HCT116 (cell line): ENCODE results near the gene COL18A1.

Experiments used
- EGR1 ChIP-seq: IDR thresholded peaks from 2 replicates; pipeline ENCODE4 v1.6.1; 2012; ENCODE audit warnings: low read depth
- EZH2 ChIP-seq: fragments of 200-600 bp; sonication (generic); IDR thresholded peaks from 2 replicates; pipeline ENCODE4 v1.6.1; 2017; ENCODE audit warnings: antibody characterized with exemption, mixed run types
- EZH2phosphoT487 ChIP-seq: fragments of 200-600 bp; IDR thresholded peaks from 2 replicates; pipeline ENCODE4 v1.6.1; 2018; ENCODE audit warnings: antibody characterized with exemption, borderline replicate concordance
- TF ChIP-seq, protein P1 (sequence below): IDR thresholded peaks from 2 replicates; pipeline ENCODE4 v1.6.1; 2012

DNA sequence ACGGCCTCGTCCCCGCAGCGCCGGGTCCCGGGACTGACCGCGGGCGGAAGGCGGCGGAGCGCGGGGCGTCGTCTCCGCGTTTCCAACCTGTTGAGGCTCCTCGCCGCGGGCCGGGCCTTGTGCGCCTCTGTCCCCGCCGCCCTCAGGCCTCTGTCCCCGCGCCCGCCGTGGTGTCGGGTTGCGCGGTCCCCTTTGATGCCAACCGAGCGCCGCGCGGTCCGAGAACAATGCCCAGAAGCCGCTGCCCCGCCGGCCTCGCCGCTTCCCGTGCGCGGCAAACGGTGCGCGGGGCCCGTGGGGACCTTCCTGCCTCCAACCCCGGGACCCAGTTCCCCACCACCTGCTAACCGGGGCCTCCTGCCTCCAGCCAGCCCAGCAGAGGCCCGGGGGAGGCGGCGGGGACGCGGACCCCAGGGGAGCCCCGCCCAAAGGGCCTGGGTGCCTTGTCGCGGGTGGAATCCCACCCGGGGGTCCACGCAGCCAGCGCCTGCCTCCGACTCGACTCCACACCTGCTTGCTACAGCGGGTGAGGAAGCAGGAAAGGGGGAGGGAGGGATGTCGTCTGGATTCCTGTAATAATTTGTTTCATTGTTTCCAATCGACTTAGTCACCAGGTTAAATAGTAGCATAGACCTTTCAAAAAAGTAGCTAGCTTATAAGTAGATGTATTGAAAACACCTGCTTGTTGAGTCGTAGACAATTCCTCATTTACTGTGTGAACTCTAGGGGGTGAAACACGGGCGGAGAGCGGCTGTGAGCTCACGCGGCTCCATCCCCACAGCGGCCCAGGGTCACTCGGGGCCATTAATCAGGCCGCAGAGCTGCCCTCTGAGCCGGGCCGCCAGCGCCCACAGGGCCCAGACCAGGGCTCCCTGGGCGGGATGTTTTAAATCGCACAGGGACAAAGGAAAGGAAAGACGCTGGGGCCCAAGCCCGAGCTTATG lies 1.1 kb downstream of the COL18A1 start:
- TF ChIP-seq EZH2phosphoT487 (no peak), EZH2 (no peak), EGR1 (no peak)
- TF ChIP-seq, protein P1, sequence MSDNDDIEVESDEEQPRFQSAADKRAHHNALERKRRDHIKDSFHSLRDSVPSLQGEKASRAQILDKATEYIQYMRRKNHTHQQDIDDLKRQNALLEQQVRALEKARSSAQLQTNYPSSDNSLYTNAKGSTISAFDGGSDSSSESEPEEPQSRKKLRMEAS = peak; percentile 58; the same call in 1 of the 2 replicates
